Activated naive CD4-positive, alpha-beta T cell treated with anti-CD3 and anti-CD28 coated beads, Interleukin-2, amount 50 U/mL, for 72 hours (primary cell): Measurements from ENCODE around the gene ERMARD. TPM values are rescaled to one million over a fixed set of nuclear protein-coding genes. Genes with fewer than 3 reads are reported as not detected.

Experiments used
- ATAC-seq, 2 donors: fragments of 150-1000 bp; cut with Tn5 transposase; 2 replicates each; pipeline ENCODE4 v1.10.0; 2021; ENCODE audit warnings: mild to moderate bottlenecking in 2 of 2, moderate library complexity in 2 of 2
- DNase-seq, 2 donors: peaks; one replicate each; pipeline ENCODE4 v3.0.0; 2021 to 2022; ENCODE audit warnings: low spot score in 2 of 2
- H3K27ac Mint-ChIP-seq, 2 donors: one replicate each; pipeline ENCODE4 v1.8.0; 2022; ENCODE audit warnings: mild to moderate bottlenecking in 2 of 2, mixed read lengths in 2 of 2
- H3K36me3 Mint-ChIP-seq, 2 donors: one replicate each; pipeline ENCODE4 v1.8.0; 2022; ENCODE audit warnings: mixed read lengths in 2 of 2
- H3K9me3 Mint-ChIP-seq, 2 donors: one replicate each; pipeline ENCODE4 v1.8.0; 2022; ENCODE audit warnings: mixed read lengths in 2 of 2
- total RNA-seq, 2 donors: library from RNA; stranded (reverse); gene quantifications; one replicate each; pipeline ENCODE4 v1.2.3, GENCODE V29; 2022

The ERMARD gene
- total RNA-seq, 2 donors from 2014 or later, result 15.2 to 35.5 TPM

- H3K9me3 Mint-ChIP-seq, result no peaks in the 10 kb centered on the region
- H3K36me3 Mint-ChIP-seq, result peaks cover 2 to 5% of the 10 kb centered on the region in 2 donors
- ATAC-seq (no peak), DNase-seq (no peak)
- H3K27ac Mint-ChIP-seq, result no peak overlapping the region
Observed at GRCh38 chr6:169774347-169774746, 22.9 kb downstream of the ERMARD start.

- ATAC-seq (no peak), DNase-seq (no peak)
- Mint-ChIP-seq H3K9me3 (no peaks in the 10 kb centered on the region), H3K27ac (peak overlapping the region in 1 of 2 donors; percentile 81), H3K36me3 (peaks cover 2 to 4% of the 10 kb centered on the region in 2 donors)
Observed at GRCh38 chr6:169775321-169775720, 23.9 kb downstream of the ERMARD start.

GRCh38 chr6:169776379-169776778, 25.0 kb downstream of the ERMARD start:
- ATAC-seq (no peak), DNase-seq (no peak)
- no peaks in the 10 kb centered on the region for H3K9me3 Mint-ChIP-seq
- H3K27ac Mint-ChIP-seq, result no peak overlapping the region
- peaks cover 8 to 13% of the 10 kb centered on the region in 2 donors for H3K36me3 Mint-ChIP-seq

- Mint-ChIP-seq H3K9me3 (no peaks in the 10 kb centered on the region), H3K27ac (no peak overlapping the region), H3K36me3 (peaks cover 12 to 18% of the 10 kb centered on the region in 2 donors)
- ATAC-seq (no peak), DNase-seq (no peak)
Observed at GRCh38 chr6:169777896-169778295, 26.5 kb downstream of the ERMARD start.

GRCh38 chr6:169778646-169779045, 27.2 kb downstream of the ERMARD start:
- Mint-ChIP-seq H3K27ac (no peak overlapping the region), H3K36me3 (peaks cover 15 to 24% of the 10 kb centered on the region in 2 donors), H3K9me3 (no peaks in the 10 kb centered on the region)
- ATAC-seq, result no peak
- DNase-seq, result no peak

- no peaks in the 10 kb centered on the region for H3K9me3 Mint-ChIP-seq
- H3K27ac Mint-ChIP-seq, result no peak overlapping the region
- ATAC-seq (no peak), DNase-seq (no peak)
- peaks cover 19 to 30% of the 10 kb centered on the region in 2 donors for H3K36me3 Mint-ChIP-seq
Observed at GRCh38 chr6:169779092-169779815, 27.8 kb downstream of the ERMARD start.

- no peaks in the 10 kb centered on the region for H3K9me3 Mint-ChIP-seq
- no peak for ATAC-seq
- peaks cover 19 to 30% of the 10 kb centered on the region in 2 donors for H3K36me3 Mint-ChIP-seq
- no peak overlapping the region for H3K27ac Mint-ChIP-seq
- DNase-seq, result no peak
Observed at GRCh38 chr6:169779896-169780295, 28.5 kb downstream of the ERMARD start.

- no peak overlapping the region for H3K27ac Mint-ChIP-seq
- no peaks in the 10 kb centered on the region for H3K9me3 Mint-ChIP-seq
- ATAC-seq, result no peak
- DNase-seq, result no peak
- H3K36me3 Mint-ChIP-seq, result peaks cover 19 to 30% of the 10 kb centered on the region in 2 donors
Observed at GRCh38 chr6:169780571-169781091, 29.2 kb downstream of the ERMARD start.

GRCh38 chr6:169782966-169783365, 31.5 kb downstream of the ERMARD start:
- ATAC-seq, result no peak
- no peak for DNase-seq
- peak overlapping the region in 1 of 2 donors; percentile 74 for H3K27ac Mint-ChIP-seq
- no peaks in the 10 kb centered on the region for H3K9me3 Mint-ChIP-seq
- H3K36me3 Mint-ChIP-seq, result peaks cover 19 to 30% of the 10 kb centered on the region in 2 donors

GRCh38 chr6:169783401-169783800, 32.0 kb downstream of the ERMARD start:
- Mint-ChIP-seq H3K9me3 (no peaks in the 10 kb centered on the region), H3K36me3 (peaks cover 19 to 30% of the 10 kb centered on the region in 2 donors), H3K27ac (no peak overlapping the region)
- ATAC-seq, result peak in 1 of 2 donors; percentile 13
- no peak for DNase-seq

GRCh38 chr6:169783971-169784820, 32.8 kb downstream of the ERMARD start:
- DNase-seq (no peak), ATAC-seq (no peak)
- no peak overlapping the region for H3K27ac Mint-ChIP-seq
- no peaks in the 10 kb centered on the region for H3K9me3 Mint-ChIP-seq
- peaks cover 19 to 30% of the 10 kb centered on the region in 2 donors for H3K36me3 Mint-ChIP-seq

GRCh38 chr6:169784821-169785340, 33.5 kb downstream of the ERMARD start:
- no peak overlapping the region for H3K27ac Mint-ChIP-seq

GRCh38 chr6:169785566-169785965, 34.1 kb downstream of the ERMARD start:
- Mint-ChIP-seq H3K27ac (no peak overlapping the region), H3K36me3 (peaks cover 19 to 25% of the 10 kb centered on the region in 2 donors), H3K9me3 (no peaks in the 10 kb centered on the region)
- DNase-seq, result no peak
- ATAC-seq, result no peak

More at GRCh38 chr6:169784821-169785340, 33.5 kb downstream of the ERMARD start:
- ATAC-seq (no peak), DNase-seq (no peak)
- no peaks in the 10 kb centered on the region for H3K9me3 Mint-ChIP-seq
- H3K36me3 Mint-ChIP-seq, result peaks cover 19 to 30% of the 10 kb centered on the region in 2 donors

- Mint-ChIP-seq H3K27ac (no peak overlapping the region), H3K36me3 (peaks cover 17% of the 10 kb centered on the region in 2 donors), H3K9me3 (no peaks in the 10 kb centered on the region)
- ATAC-seq (no peak), DNase-seq (no peak)
Observed at GRCh38 chr6:169786349-169786748, 34.9 kb downstream of the ERMARD start.

GRCh38 chr6:169787797-169788196, 36.4 kb downstream of the ERMARD start:
- H3K9me3 Mint-ChIP-seq, result no peaks in the 10 kb centered on the region
- ATAC-seq (no peak), DNase-seq (no peak)
- H3K36me3 Mint-ChIP-seq, result peaks cover 13 to 17% of the 10 kb centered on the region in 2 donors
- no peak overlapping the region for H3K27ac Mint-ChIP-seq

GRCh38 chr6:169788809-169789145, 37.4 kb downstream of the ERMARD start:
- DNase-seq (no peak), ATAC-seq (no peak)
- H3K9me3 Mint-ChIP-seq, result no peaks in the 10 kb centered on the region
- no peak overlapping the region for H3K27ac Mint-ChIP-seq
- H3K36me3 Mint-ChIP-seq, result peaks cover 4 to 8% of the 10 kb centered on the region in 2 donors
